MM.1S (cell line): ENCODE measurements around the gene MROH2A.

Source experiments
- DNase-seq: peaks from one replicate; pipeline ENCODE4 v3.0.0-alpha.2; 2015
- H2AFZ ChIP-seq: fragments of 300-600 bp; sonication (generic); 2 replicates; pipeline ENCODE4 v1.6.0; 2016; ENCODE audit warnings: antibody characterized with exemption, low read length
- H3F3A ChIP-seq: fragments of 300-600 bp; sonication (generic); 2 replicates; pipeline ENCODE4 v1.6.1; 2016; ENCODE audit warnings: mild to moderate bottlenecking, antibody characterized with exemption, low read length, moderate library complexity, mixed read lengths; ENCODE audit not compliant: insufficient read depth
- H3K27ac ChIP-seq: fragments of 300-600 bp; sonication (generic); 2 replicates; pipeline ENCODE4 v1.5.1; 2016; ENCODE audit warnings: mild to moderate bottlenecking, low read length
- H3K27me3 ChIP-seq: fragments of 300-600 bp; sonication (generic); replicated peaks from 2 replicates; pipeline ENCODE4 v1.6.0; 2016; ENCODE audit warnings: low read length; ENCODE audit not compliant: insufficient read depth
- H3K36me3 ChIP-seq: fragments of 300-600 bp; sonication (generic); replicated peaks from 2 replicates; pipeline ENCODE4 v1.6.1; 2016; ENCODE audit warnings: mild to moderate bottlenecking, low read length, mixed read lengths; ENCODE audit not compliant: insufficient read depth
- H3K4me1 ChIP-seq: fragments of 300-600 bp; sonication (generic); 2 replicates; pipeline ENCODE4 v1.6.1; 2016; ENCODE audit warnings: low read length, mixed read lengths
- H3K4me2 ChIP-seq: fragments of 300-600 bp; sonication (generic); 2 replicates; pipeline ENCODE4 v1.6.0; 2016; ENCODE audit warnings: low read depth, low read length
- H3K4me3 ChIP-seq: fragments of 300-600 bp; sonication (generic); 2 replicates; pipeline ENCODE4 v1.5.1; 2016; ENCODE audit warnings: low read length, mixed read lengths
- H3K79me2 ChIP-seq: fragments of 300-600 bp; sonication (generic); 2 replicates; pipeline ENCODE4 v1.6.1; 2016; ENCODE audit warnings: mixed run types, low read length, mixed read lengths
- H3K9ac ChIP-seq: fragments of 300-600 bp; sonication (generic); 2 replicates; pipeline ENCODE4 v1.6.1; 2016; ENCODE audit warnings: low read length, mixed read lengths
- H3K9me2 ChIP-seq: fragments of 300-600 bp; sonication (generic); replicated peaks from 2 replicates; pipeline ENCODE4 v1.6.1; 2016; ENCODE audit warnings: mild to moderate bottlenecking, low read length, mixed read lengths; ENCODE audit not compliant: insufficient read depth
- H3K9me3 ChIP-seq: fragments of 300-600 bp; sonication (generic); replicated peaks from 2 replicates; pipeline ENCODE4 v1.6.1; 2016; ENCODE audit warnings: mild to moderate bottlenecking, low read length, mixed read lengths; ENCODE audit not compliant: insufficient read depth
- H4K20me1 ChIP-seq: fragments of 300-600 bp; sonication (generic); 2 replicates; pipeline ENCODE4 v1.6.1; 2016; ENCODE audit warnings: mild to moderate bottlenecking, low read length, moderate library complexity, mixed read lengths; ENCODE audit not compliant: insufficient read depth
- CTCF ChIP-seq: fragments of 300-600 bp; sonication (generic); IDR thresholded peaks from 2 replicates; pipeline ENCODE4 v1.5.1; 2016; ENCODE audit warnings: antibody characterized with exemption, low read length, mixed read lengths
- EZH2 ChIP-seq: fragments of 300-600 bp; sonication (generic); optimal IDR thresholded peaks from 2 replicates; pipeline ENCODE3; 2017; ENCODE audit warnings: low read depth, mild to moderate bottlenecking, antibody characterized with exemption, low read length, mixed read lengths
- EZH2phosphoT487 ChIP-seq: fragments of 300-600 bp; sonication (generic); IDR thresholded peaks from 2 replicates; pipeline ENCODE4 v1.6.1; 2018; ENCODE audit warnings: antibody characterized with exemption, low read length

Gene MROH2A

GRCh38 chr2:233839447-233839820 lies 61.3 kb downstream of the MROH2A start:
- no peak overlapping the region for H3K27ac ChIP-seq

GRCh38 chr2:233840520-233840919 lies 62.4 kb downstream of the MROH2A start:
- Histone ChIP-seq H4K20me1 (peaks cover 5% of the 10 kb centered on the region; the same call in 1 of the 2 replicates), H3K4me2 (no peak overlapping the region), H2AFZ (no peak overlapping the region), H3F3A (0 out of 2 replicates have a peak, but pooled peaks cover 3% of the 10 kb centered on the region), H3K9ac (no peak overlapping the region), H3K4me1 (no peaks in the 10 kb centered on the region), H3K4me3 (no peak overlapping the region), H3K9me2 (no peaks in the 10 kb centered on the region), H3K79me2 (peaks cover 80% of the 10 kb centered on the region), H3K36me3 (peaks cover 34% of the 10 kb centered on the region; the same call in 1 of the 2 replicates), H3K9me3 (no peaks in the 10 kb centered on the region), H3K27ac (no peak overlapping the region), H3K27me3 (no peaks in the 10 kb centered on the region)
- no peak for DNase-seq
- TF ChIP-seq EZH2 (no peak), EZH2phosphoT487 (no peak), CTCF (no peak)

More at GRCh38 chr2:233839447-233839820, 61.3 kb downstream of the MROH2A start:
- Histone ChIP-seq H2AFZ (no peak overlapping the region), H3K9me2 (no peaks in the 10 kb centered on the region), H3K4me3 (no peak overlapping the region), H3K9me3 (no peaks in the 10 kb centered on the region), H4K20me1 (peaks cover 5% of the 10 kb centered on the region; the same call in 1 of the 2 replicates), H3K9ac (no peak overlapping the region), H3K27me3 (no peaks in the 10 kb centered on the region), H3K4me1 (no peaks in the 10 kb centered on the region), H3K4me2 (no peak overlapping the region), H3F3A (peaks cover 3% of the 10 kb centered on the region; the same call in 1 of the 2 replicates), H3K79me2 (peaks cover 76% of the 10 kb centered on the region), H3K36me3 (peaks cover 34% of the 10 kb centered on the region; the same call in 1 of the 2 replicates)
- no peak for TF ChIP-seq EZH2phosphoT487
- TF ChIP-seq CTCF, result no peak
- TF ChIP-seq EZH2, result no peak
- DNase-seq, result no peak

- H3K4me1 ChIP-seq, result no peaks in the 10 kb centered on the region
- H3K27ac ChIP-seq, result no peak overlapping the region
- 0 out of 2 replicates have a peak, but pooled peaks cover 3% of the 10 kb centered on the region for H3F3A ChIP-seq
- no peaks in the 10 kb centered on the region for H3K9me3 ChIP-seq
- no peaks in the 10 kb centered on the region for H3K27me3 ChIP-seq
- peaks cover 33% of the 10 kb centered on the region; the same call in 1 of the 2 replicates for H3K36me3 ChIP-seq
- no peak overlapping the region for H3K9ac ChIP-seq
- no peak overlapping the region for H2AFZ ChIP-seq
- no peak for DNase-seq
- no peak for TF ChIP-seq EZH2
- no peak for TF ChIP-seq EZH2phosphoT487
- no peak for TF ChIP-seq CTCF
- no peaks in the 10 kb centered on the region for H3K9me2 ChIP-seq
- H3K4me2 ChIP-seq, result no peak overlapping the region
- no peak overlapping the region for H3K4me3 ChIP-seq
- H4K20me1 ChIP-seq, result peaks cover 5% of the 10 kb centered on the region; the same call in 1 of the 2 replicates
- peaks cover 84% of the 10 kb centered on the region for H3K79me2 ChIP-seq
Measured at GRCh38 chr2:233841183-233841582, 63.1 kb downstream of the MROH2A start.
